ENCODE data around the gene DMBX1. TPM values are rescaled to one million over a fixed set of nuclear protein-coding genes. Genes with fewer than 3 reads are reported as not detected.

The DMBX1 gene
- total and polyA plus RNA-seq, 2 of the 13 experiments (the other 11 are each of a cell fraction or from before 2014, with no cell fraction given), result not detected

DNA sequence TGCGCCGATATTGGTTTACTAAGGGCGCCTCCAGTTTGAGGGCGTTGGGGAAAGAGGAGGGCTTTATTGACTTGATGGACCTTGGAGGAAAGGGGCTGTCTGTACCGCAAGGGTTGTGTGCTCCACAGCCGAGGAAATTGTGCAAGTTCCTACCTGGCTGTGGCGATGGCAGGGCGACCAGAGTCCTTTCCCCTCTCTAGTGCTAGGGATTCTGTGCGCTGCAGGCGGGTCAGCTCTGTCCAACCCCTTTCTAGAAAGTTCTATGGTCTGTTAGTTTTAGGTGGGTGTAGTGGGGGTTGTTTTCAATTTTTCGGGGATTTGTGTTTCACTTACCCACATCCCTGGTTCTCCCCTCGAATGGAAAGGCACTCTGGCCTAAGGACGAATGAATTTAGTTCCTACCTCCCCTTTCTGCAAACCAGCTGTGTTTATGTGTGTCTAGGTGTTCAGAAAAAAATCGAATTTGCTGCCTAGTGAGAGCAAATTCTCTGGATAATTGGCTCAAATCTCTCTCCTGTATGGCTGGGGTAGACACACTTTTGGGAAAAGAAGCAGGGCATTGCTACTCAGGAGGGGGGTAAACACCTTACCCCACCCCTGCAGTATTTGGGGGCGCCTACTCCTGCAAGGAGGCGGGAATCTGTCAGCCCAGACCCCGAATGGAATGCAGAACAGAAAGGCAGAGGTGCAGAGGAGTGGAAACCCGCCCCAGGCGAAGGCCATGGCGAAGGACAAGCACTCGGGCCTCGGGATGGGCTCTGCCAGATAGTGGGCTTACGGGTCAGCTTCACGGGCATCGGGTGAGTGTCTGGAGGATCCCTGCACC, 2.0 kb downstream of the DMBX1 start:
- peaks cover 16 to 90% of the 10 kb centered on the region in 2 experiments for H3K27me3 ChIP-seq (ENCODE audit: control insufficient read depth in 1 of 2, insufficient read depth in 2 of 2, low read length in 2 of 2)
- POLR2A ChIA-PET, result no interaction called here
- no peak overlapping the region for H3K9ac ChIP-seq (ENCODE audit: insufficient read depth, low read depth, low read length)
- DNase-seq (ENCODE audit: low spot score) (no peak), ATAC-seq (no peak), FAIRE-seq (no peak)
- H3K4me2 ChIP-seq (ENCODE audit: low read depth, low read length), result no peak overlapping the region
- H3K4me1 ChIP-seq (ENCODE audit: insufficient read depth, low read length), result no peaks in the 10 kb centered on the region
- intact Hi-C loops (cut with micrococcal nuclease; ENCODE audit: unreplicated experiment) (no loop called here), in situ Hi-C loops (cut with HindIII; ENCODE audit: extremely low pct_ligation_motif_present, low pct_unique_long_range_greater_than_20kb) (no loop called here)
- 14% methylated on average over 12 of the region's 25 CpGs for WGBS (ENCODE audit: low lambda C conversion rate)
- no peak overlapping the region for H2AFZ ChIP-seq (ENCODE audit: low read length)
- no peak overlapping the region for H3K4me3 ChIP-seq (replicated peaks in 1 of 3; ENCODE audit: insufficient read depth in 1 of 3, low read depth in 2 of 3, low read length in 3 of 3)
- no peak for TF ChIP-seq CENPT (CRISPR knock-in tag; IDR thresholded peaks at IDR 0.05; ENCODE audit: low read depth)
- TF ChIP-seq CREM (IDR thresholded peaks at IDR 0.05), result no peak
- no peak for TF ChIP-seq CREM (CRISPR knock-in tag; IDR thresholded peaks at IDR 0.05)
- TF ChIP-seq, protein P1, sequence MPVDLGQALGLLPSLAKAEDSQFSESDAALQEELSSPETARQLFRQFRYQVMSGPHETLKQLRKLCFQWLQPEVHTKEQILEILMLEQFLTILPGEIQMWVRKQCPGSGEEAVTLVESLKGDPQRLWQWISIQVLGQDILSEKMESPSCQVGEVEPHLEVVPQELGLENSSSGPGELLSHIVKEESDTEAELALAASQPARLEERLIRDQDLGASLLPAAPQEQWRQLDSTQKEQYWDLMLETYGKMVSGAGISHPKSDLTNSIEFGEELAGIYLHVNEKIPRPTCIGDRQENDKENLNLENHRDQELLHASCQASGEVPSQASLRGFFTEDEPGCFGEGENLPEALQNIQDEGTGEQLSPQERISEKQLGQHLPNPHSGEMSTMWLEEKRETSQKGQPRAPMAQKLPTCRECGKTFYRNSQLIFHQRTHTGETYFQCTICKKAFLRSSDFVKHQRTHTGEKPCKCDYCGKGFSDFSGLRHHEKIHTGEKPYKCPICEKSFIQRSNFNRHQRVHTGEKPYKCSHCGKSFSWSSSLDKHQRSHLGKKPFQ (CRISPR knock-in tag; IDR thresholded peaks at IDR 0.05; ENCODE audit: insufficient replicate concordance), result no peak
- no peaks in the 10 kb centered on the region for H3K9me3 ChIP-seq (ENCODE audit: low read length)
- CTCF ChIA-PET (ENCODE audit: low intra/inter-chr PET ratio, low total read pairs), result no interaction called here
- BruUV-seq (replicated peaks), result no TSS peak
- H3K36me3 ChIP-seq (replicated peaks in 1 of 2; ENCODE audit: control insufficient read depth in 1 of 2, insufficient read depth in 2 of 2, low read length in 2 of 2), result no peaks in the 10 kb centered on the region
- H4K20me1 ChIP-seq (ENCODE audit: insufficient read depth, low read length), result peaks cover 2% of the 10 kb centered on the region; the same call in 1 of the 2 replicates
- no peaks in the 10 kb centered on the region for H3K79me2 ChIP-seq (ENCODE audit: insufficient read depth, low read length)
- no peak overlapping the region for H3K27ac ChIP-seq (ENCODE audit: extremely low read length, insufficient read depth, low read length)

DNA sequence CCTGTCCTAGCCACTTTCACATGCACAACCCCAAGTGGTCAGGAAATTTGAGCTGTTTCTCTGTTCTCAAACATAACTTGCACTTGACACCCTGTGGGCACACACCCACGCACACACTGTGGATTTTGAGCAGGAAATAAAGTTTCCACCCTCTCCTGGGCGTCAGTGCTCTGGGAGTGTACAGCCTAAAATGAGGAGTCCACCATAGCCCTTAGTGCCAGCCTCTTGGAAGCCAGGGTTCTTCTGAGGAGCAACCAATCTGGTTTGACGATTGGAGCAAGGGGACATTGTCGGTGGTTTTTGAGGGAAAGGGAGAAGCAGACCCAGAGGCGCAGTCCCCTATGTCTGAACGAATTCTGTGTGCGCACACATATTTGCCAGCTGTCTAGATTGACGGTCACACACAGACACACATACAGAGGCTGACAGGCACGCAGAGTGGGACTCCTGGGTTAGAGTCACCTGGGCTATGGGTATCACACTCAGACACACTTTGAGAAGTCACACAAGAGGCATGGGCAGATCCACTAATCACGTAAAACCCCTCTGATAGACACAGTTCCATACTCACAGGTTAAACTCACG, 2.7 kb downstream of the DMBX1 start:
- FAIRE-seq, result no peak
- no peak overlapping the region for H2AFZ ChIP-seq (ENCODE audit: low read length)
- no peak overlapping the region for H3K4me3 ChIP-seq (replicated peaks in 1 of 3; ENCODE audit: insufficient read depth in 1 of 3, low read depth in 2 of 3, low read length in 3 of 3)
- intact Hi-C loops (cut with micrococcal nuclease; ENCODE audit: unreplicated experiment) (no loop called here), in situ Hi-C loops (cut with HindIII; ENCODE audit: extremely low pct_ligation_motif_present, low pct_unique_long_range_greater_than_20kb) (no loop called here)
- no peak for ATAC-seq
- peaks cover 16 to 88% of the 10 kb centered on the region in 2 experiments for H3K27me3 ChIP-seq (ENCODE audit: control insufficient read depth in 1 of 2, insufficient read depth in 2 of 2, low read length in 2 of 2)
- no peaks in the 10 kb centered on the region for H3K9me3 ChIP-seq (ENCODE audit: low read length)
- POLR2A ChIA-PET, result no interaction called here
- TF ChIP-seq ZNF296 (CRISPR knock-in tag; conservative IDR thresholded peaks at IDR 0.05) (no peak), POLR2AphosphoS2 (IDR thresholded peaks at IDR 0.05; ENCODE audit: low read depth, low read length) (no peak), ZNF569 (CRISPR knock-in tag; IDR thresholded peaks at IDR 0.05; ENCODE audit: borderline replicate concordance) (no peak), HNRNPLL (IDR thresholded peaks at IDR 0.05; ENCODE audit: low read depth, low read length, poor library complexity, severe bottlenecking) (no peak), ZNF672 (CRISPR knock-in tag; IDR thresholded peaks at IDR 0.05) (no peak), ZNF547 (CRISPR knock-in tag; IDR thresholded peaks at IDR 0.05) (no peak), ZNF772 (CRISPR knock-in tag; IDR thresholded peaks at IDR 0.05) (no peak), SMARCE1 (IDR thresholded peaks at IDR 0.05; ENCODE audit: borderline replicate concordance) (no peak), MBNL3 (CRISPR knock-in tag; conservative IDR thresholded peaks at IDR 0.05) (no peak), ZNF761 (CRISPR knock-in tag; conservative IDR thresholded peaks at IDR 0.05) (no peak), ZNF138 (CRISPR knock-in tag; IDR thresholded peaks at IDR 0.05; ENCODE audit: low read depth) (no peak)
- CTCF ChIA-PET (ENCODE audit: low intra/inter-chr PET ratio, low total read pairs), result no interaction called here
- no peaks in the 10 kb centered on the region for H3K79me2 ChIP-seq (ENCODE audit: insufficient read depth, low read length)
- DNase-seq (ENCODE audit: low spot score), result no peak
- no peak overlapping the region for H3K27ac ChIP-seq (ENCODE audit: extremely low read length, insufficient read depth, low read length)
- WGBS (ENCODE audit: low lambda C conversion rate), result 43% methylated on average over 9 of the region's 11 CpGs
- no peaks in the 10 kb centered on the region for H3K4me1 ChIP-seq (ENCODE audit: insufficient read depth, low read length)
- H3K9ac ChIP-seq (ENCODE audit: insufficient read depth, low read depth, low read length), result no peak overlapping the region
- H4K20me1 ChIP-seq (ENCODE audit: insufficient read depth, low read length), result peaks cover 2% of the 10 kb centered on the region; the same call in 1 of the 2 replicates
- H3K4me2 ChIP-seq (ENCODE audit: low read depth, low read length), result no peak overlapping the region
- no peaks in the 10 kb centered on the region for H3K36me3 ChIP-seq (replicated peaks in 1 of 2; ENCODE audit: control insufficient read depth in 1 of 2, insufficient read depth in 2 of 2, low read length in 2 of 2)
- BruUV-seq (replicated peaks), result no TSS peak
